ENCODE measurements around the gene CAPN11.

CAPN11 gene

DNA sequence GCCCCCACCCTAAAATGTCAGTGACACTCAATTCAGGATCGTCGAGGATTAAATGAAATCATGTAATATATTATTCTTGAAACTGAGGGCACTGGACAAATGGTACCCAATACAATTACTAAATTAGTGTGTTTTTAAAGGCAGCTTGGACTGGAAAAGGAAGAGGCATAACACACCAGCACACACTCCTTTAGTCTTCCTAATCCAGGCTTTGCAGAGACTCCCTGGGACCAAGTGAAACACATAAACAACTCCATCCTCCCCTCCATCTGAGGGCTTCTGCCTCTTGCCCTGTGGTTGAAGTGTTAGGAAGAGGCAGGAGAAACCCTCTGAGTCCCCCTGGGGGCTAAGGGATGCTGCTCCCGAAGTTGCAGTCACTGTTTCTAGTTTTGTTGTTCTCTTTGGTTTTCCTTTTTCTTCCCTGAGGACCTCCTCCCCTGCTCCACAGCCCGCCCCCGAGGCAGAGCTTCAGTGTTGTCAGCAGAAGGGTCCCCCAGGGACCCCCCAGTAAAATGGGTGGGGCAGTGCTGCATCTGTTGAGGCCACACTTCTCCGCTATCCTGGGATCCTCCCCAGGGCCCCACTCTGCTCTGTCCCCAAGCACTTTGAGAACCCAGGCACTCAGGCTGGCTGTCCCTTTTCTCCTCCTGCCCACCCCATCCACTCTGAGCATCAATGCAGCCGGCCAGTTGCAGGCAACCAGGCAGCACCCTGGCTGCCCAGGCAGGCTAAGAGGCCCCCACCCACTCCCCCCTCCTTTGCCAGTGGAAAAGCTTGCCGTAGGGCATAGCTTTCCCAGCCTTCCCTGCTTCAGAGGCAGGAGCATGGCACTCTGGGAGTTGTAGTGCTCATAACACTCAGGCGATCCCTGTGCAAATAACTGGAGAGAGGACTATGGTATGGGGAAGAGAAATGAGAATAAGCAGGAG, 25.4 kb upstream of the CAPN11 start:
- peak overlapping the region; percentile 35; the same call in 1 of the 2 replicates for H3K27ac ChIP-seq
- no peak for TF ChIP-seq CTCF (conservative IDR thresholded peaks at IDR 0.05)

DNA sequence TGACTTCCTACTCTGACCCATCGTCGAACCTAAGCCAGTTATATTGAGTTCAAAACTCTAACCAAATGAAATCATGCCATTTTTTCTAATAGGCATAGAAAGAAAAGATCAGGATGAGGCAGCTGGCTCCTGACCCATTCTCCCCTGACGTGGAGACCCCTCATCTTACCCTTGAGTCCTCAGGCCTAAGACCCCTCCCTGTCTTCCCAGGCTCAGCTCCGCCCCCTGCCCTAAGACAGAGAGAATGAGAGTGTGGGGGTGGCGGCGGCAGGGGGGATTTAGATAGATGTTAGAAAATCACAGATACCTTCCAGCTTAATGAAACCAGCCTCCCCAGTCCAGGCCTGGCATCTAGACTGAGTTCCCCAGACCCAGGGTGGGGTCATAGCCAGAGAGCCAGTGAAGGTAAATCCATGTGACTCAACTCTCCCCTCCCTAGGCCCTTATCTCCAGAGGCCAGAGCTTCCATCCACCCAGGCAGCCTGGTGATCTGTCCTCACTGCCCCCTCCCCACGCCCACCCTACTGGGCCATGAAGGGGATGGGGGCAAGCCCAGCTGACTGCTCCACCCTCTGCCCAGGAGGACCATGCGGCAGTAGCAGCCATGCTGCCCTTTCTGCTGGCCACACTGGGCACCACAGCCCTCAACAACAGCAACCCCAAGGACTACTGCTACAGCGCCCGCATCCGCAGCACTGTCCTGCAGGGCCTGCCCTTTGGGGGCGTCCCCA, 24.5 kb upstream of the CAPN11 start:
- TF ChIP-seq CTCF (conservative IDR thresholded peaks at IDR 0.05) = no peak

DNA sequence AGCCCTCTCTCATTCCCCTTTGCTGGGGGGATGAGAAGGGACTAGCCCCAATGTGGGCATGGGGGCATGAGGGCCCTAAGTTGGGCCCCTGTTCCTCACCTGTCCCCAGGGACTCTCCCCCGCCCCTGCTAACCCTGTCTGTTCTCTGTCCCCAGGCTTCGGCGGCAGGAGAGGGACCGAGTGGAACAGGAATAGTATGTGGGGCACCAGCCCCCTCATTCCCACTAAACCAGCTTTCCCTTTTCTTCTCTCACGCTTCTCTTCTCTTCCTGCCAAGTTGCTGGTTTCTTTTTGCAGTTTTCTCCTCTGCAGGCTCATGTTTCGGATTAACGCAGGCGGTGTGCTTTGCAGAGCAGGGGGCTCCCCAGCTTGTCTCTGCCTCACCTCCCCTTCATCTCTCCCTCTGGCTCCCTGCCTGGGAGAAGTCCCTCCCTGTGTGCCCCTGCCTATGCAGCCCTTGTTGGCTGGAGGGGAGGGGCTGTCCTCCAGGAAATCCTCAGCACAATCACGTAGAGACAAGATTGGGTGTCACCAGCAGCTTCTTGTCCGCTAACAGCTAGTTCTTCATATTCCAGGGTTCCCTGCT, 23.4 kb upstream of the CAPN11 start:
- no peak for TF ChIP-seq CTCF (conservative IDR thresholded peaks at IDR 0.05)
- no peak overlapping the region for H3K27ac ChIP-seq

More for the DNA sequence above, 24.5 kb upstream of the CAPN11 start:
- H3K27ac ChIP-seq = peak overlapping the region; percentile 35; the same call in 1 of the 2 replicates

DNA sequence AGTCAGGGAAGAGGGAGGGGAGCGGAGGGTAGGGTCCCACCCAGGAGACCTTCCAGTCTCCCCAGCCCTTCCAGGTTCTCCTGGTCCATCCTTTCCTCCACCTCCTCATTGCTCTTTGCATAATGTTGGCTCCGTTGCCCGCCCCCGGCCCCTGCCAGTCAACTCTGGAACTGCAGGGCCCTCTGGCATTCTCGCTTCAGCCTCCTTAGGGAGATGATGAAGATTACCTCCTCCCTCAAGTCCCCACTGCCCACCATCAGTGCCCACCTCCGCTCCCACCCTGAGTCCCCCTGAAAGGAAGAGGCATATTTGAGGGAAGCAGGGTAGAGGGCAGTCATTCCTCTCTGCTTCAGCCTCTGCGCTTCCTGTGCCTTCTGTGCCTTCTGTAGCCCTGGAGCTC, 22.7 kb upstream of the CAPN11 start:
- H3K27ac ChIP-seq = no peak overlapping the region

DNA sequence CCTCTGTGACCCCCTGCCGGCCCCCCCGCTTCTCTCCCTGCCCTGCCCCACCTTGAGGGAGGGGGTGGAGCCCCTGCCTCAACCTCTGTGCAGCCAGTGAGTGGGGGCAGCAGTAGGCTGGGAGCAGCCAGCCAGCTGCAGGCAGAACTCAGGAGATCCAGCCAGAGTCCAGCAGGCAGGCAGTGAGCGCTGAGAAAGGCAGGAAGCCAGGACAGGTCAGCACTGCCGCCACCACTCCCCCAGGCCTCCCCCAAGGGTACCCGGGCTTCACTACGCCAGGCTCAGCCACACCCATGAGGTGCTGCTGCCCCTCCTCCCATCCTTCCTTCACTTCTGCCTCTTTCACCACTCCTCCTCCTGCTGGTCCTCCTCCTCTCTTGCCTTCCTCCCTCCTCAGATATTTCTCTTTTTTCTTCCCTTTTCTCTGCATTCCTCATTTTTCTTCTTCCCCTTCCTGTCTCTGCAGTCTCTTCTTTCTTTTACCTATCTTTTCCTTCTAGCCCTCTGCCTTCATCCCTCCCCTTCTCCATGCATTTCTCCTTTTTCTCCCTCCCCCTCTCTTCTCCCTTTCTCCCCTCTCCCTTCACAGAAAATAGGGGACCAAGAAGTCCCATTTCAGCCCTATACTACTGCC, 19.8 kb upstream of the CAPN11 start:
- no peak for TF ChIP-seq CTCF (conservative IDR thresholded peaks at IDR 0.05)
- H3K27ac ChIP-seq = no peak overlapping the region

More for the DNA sequence above, 22.7 kb upstream of the CAPN11 start:
- TF ChIP-seq CTCF (conservative IDR thresholded peaks at IDR 0.05) = no peak

GRCh38 chr6:44139351-44139743, 19.3 kb upstream of the CAPN11 start:
- TF ChIP-seq CTCF (conservative IDR thresholded peaks at IDR 0.05) = no peak
- H3K27ac ChIP-seq = no peak overlapping the region

Measured in VCaP (cell line).